HL-60 (cell line): Measurements from ENCODE around the gene NACA2.

ENCODE experiments used
- DNase-seq, 2 experiments: peaks; one replicate each; pipeline ENCODE4 v3.0.0-alpha.2; 2010 to 2020; ENCODE audit warnings: low read depth in 1 of 2, low spot score in 1 of 2
- H3K27ac ChIP-seq: fragments of 250-450 bp; sonication (Bioruptor Pico); replicated peaks from 2 replicates; pipeline ENCODE4 v1.5.1; 2020; ENCODE audit warnings: mild to moderate bottlenecking, moderate library complexity
- H3K27me3 ChIP-seq: fragments of 250-450 bp; sonication (Bioruptor Pico); 2 replicates; pipeline ENCODE4 v1.5.1; 2021; ENCODE audit warnings: mild to moderate bottlenecking, moderate library complexity; ENCODE audit not compliant: insufficient read depth, poor library complexity, severe bottlenecking
- H3K4me3 ChIP-seq: replicated peaks from 2 replicates; pipeline ENCODE4 v1.5.1; 2011; ENCODE audit warnings: mild to moderate bottlenecking, control low read depth, low read length; ENCODE audit not compliant: insufficient read depth
- CTCF ChIP-seq: IDR thresholded peaks from one replicate; pipeline ENCODE4 v1.5.1; 2011; ENCODE audit warnings: low read length, control low read depth, inconsistent platforms; ENCODE audit not compliant: insufficient read depth
- GABPA ChIP-seq: IDR thresholded peaks from 2 replicates; pipeline ENCODE4 v1.6.1; 2012; ENCODE audit warnings: low read depth
- POLR2AphosphoS5 ChIP-seq: IDR thresholded peaks from 2 replicates; pipeline ENCODE4 v1.6.1; 2012; ENCODE audit warnings: low read depth
- REST ChIP-seq: IDR thresholded peaks from 2 replicates; pipeline ENCODE4 v1.6.1; 2012; ENCODE audit warnings: low read depth; ENCODE audit not compliant: insufficient replicate concordance
- SPI1 ChIP-seq: IDR thresholded peaks from 2 replicates; pipeline ENCODE4 v1.6.1; 2012; ENCODE audit warnings: low read depth, mild to moderate bottlenecking, borderline replicate concordance

Gene NACA2

GRCh38 chr17:61616783-61617182 lies 25.8 kb upstream of the NACA2 start:
- Histone ChIP-seq H3K4me3 (no peak overlapping the region), H3K27ac (no peak overlapping the region), H3K27me3 (no peaks in the 10 kb centered on the region)
- TF ChIP-seq SPI1 = no peak
- no peak for DNase-seq

GRCh38 chr17:61614219-61614618 lies 23.2 kb upstream of the NACA2 start:
- no peak for DNase-seq
- Histone ChIP-seq H3K27ac (no peak overlapping the region), H3K27me3 (no peaks in the 10 kb centered on the region), H3K4me3 (no peak overlapping the region)
- no peak for TF ChIP-seq POLR2AphosphoS5

GRCh38 chr17:61611323-61611722 lies 20.3 kb upstream of the NACA2 start:
- no peaks in the 10 kb centered on the region for H3K27me3 ChIP-seq
- TF ChIP-seq REST = no peak
- no peak for TF ChIP-seq GABPA
- no peak for TF ChIP-seq CTCF
- TF ChIP-seq POLR2AphosphoS5 = no peak
- no peak for TF ChIP-seq SPI1
- H3K27ac ChIP-seq = no peak overlapping the region
- DNase-seq = no peak
- H3K4me3 ChIP-seq = no peak overlapping the region

GRCh38 chr17:61605692-61606091 lies 14.7 kb upstream of the NACA2 start:
- no peak for TF ChIP-seq CTCF
- no peak for TF ChIP-seq POLR2AphosphoS5
- no peak for TF ChIP-seq GABPA
- no peak for TF ChIP-seq SPI1
- TF ChIP-seq REST = no peak
- H3K27me3 ChIP-seq = no peaks in the 10 kb centered on the region
- DNase-seq = no peak

GRCh38 chr17:61601297-61601696 lies 10.3 kb upstream of the NACA2 start:
- TF ChIP-seq REST (no peak), POLR2AphosphoS5 (no peak), CTCF (no peak), SPI1 (no peak), GABPA (no peak)
- Histone ChIP-seq H3K4me3 (no peak overlapping the region), H3K27ac (no peak overlapping the region), H3K27me3 (peaks cover 7% of the 10 kb centered on the region)
- no peak for DNase-seq

More at GRCh38 chr17:61605692-61606091, 14.7 kb upstream of the NACA2 start:
- Histone ChIP-seq H3K4me3 (no peak overlapping the region), H3K27ac (no peak overlapping the region)
